H1 (cell line): ENCODE data around the gene LRRC32. TPM values are rescaled to one million over a fixed set of nuclear protein-coding genes. Genes with fewer than 3 reads are reported as not detected.

Experiments used
- CTBP2 ChIP-seq: IDR thresholded peaks from 2 replicates; pipeline ENCODE4 v1.7.0; 2011; ENCODE audit warnings: borderline replicate concordance, mild to moderate bottlenecking, moderate library complexity, mixed read lengths, low read length; ENCODE audit not compliant: insufficient read depth, insufficient read length
- E2F6 ChIP-seq: IDR thresholded peaks from 2 replicates; pipeline ENCODE4 v1.6.1; 2012; ENCODE audit warnings: inconsistent platforms
- GABPA ChIP-seq: IDR thresholded peaks from 2 replicates; pipeline ENCODE4 v1.6.1; 2011; ENCODE audit warnings: mild to moderate bottlenecking, low read length, moderate library complexity, borderline replicate concordance; ENCODE audit not compliant: insufficient read depth
- MAFK ChIP-seq: IDR thresholded peaks from 2 replicates; pipeline ENCODE4 v1.6.1; 2012; ENCODE audit warnings: low read depth, mild to moderate bottlenecking, improper control_type of control experiment, low read length
- POU5F1 ChIP-seq: IDR thresholded peaks from 2 replicates; pipeline ENCODE4 v1.6.1; 2011; ENCODE audit warnings: low read depth, mild to moderate bottlenecking, low read length, moderate library complexity
- USF2 ChIP-seq: IDR thresholded peaks from 2 replicates; pipeline ENCODE4 v1.6.1; 2011; ENCODE audit warnings: low read length, improper control_type of control experiment
- polyA plus RNA-seq, 7 experiments: library from polyadenylated mRNA; depleted of rRNA in 3 of 7; stranded (reverse) in 5 of 7; unstranded in 2 of 7; fragments of >200 nt in 5 of 7; fragments of 200-250 nt in 2 of 7; gene quantifications; 1 replicate in 5 of 7; 2 replicates in 1 of 7; 4 replicates in 1 of 7; pipeline versions ENCODE4 v1.2.1 to v1.2.3, GENCODE V29; 2011 to 2013; ENCODE audit warnings: missing spikeins in 2 of 7, mixed read lengths in 2 of 7
- total RNA-seq: library from RNA; stranded (reverse); fragmentation: NEBNext Ultra II Directional; extraction: Animal tissue kit (Norgen Biotek cat#: 25700); gene quantifications from 2 replicates; pipeline ENCODE4 v1.2.1, GENCODE V29; 2021
- TF ChIP-seq, protein P1 (sequence below): fragments of 300-600 bp; sonication (generic); IDR thresholded peaks from 2 replicates; pipeline ENCODE4 v1.7.1; 2012; ENCODE audit warnings: low read length, moderate library complexity, mild to moderate bottlenecking, inconsistent platforms; ENCODE audit not compliant: insufficient replicate concordance

The LRRC32 gene
- total and polyA plus RNA-seq, 2 of the 8 experiments (the other 6 are each of a cell fraction or from before 2014, with no cell fraction given) = 0.99 to 1.9 TPM

DNA sequence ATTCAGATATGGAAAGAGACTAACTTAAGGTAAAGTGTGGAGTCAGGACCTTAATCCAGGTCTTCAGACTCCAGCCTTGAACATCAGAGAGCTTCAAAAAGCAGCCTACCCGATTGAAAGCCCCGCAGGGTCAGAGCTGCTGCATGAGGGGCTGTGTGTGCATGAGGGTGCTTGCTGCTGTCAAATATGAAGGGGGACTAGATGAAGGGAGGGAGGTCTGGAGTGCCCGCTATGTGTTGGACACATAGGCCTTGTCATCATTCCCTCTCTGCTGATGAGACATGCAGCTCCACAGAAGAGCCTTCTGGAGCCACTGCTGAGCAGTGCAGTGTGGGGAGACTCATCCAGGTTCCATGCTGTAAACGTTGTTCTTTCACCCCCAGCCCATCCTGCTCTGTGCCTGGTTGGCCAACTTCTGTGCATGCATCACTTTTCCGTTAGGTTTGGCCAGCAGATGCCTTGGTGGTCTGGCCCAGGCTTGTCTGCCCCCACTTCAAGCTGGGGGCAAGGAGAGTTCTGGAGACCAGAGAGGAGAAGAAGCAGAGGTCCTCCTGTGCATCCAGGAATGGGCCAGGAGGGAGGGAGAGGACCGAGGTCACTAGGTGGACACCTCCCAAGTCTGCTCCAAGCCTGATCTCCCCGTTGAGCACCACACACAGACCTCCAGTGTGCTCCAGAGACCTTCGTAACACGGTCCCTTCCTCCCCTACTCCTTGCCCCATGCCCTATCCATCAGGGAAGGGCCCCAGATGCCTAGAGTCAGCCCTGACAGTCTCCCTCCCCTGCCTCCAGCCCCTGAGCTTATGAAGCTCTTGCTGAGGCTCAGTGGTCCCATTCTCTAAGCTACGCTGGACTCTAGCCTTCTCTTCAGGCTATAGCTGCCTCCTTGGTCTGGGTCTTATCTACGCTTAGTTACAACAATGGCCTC lies 32.0 kb downstream of the LRRC32 start (continued):
- TF ChIP-seq, protein P1, sequence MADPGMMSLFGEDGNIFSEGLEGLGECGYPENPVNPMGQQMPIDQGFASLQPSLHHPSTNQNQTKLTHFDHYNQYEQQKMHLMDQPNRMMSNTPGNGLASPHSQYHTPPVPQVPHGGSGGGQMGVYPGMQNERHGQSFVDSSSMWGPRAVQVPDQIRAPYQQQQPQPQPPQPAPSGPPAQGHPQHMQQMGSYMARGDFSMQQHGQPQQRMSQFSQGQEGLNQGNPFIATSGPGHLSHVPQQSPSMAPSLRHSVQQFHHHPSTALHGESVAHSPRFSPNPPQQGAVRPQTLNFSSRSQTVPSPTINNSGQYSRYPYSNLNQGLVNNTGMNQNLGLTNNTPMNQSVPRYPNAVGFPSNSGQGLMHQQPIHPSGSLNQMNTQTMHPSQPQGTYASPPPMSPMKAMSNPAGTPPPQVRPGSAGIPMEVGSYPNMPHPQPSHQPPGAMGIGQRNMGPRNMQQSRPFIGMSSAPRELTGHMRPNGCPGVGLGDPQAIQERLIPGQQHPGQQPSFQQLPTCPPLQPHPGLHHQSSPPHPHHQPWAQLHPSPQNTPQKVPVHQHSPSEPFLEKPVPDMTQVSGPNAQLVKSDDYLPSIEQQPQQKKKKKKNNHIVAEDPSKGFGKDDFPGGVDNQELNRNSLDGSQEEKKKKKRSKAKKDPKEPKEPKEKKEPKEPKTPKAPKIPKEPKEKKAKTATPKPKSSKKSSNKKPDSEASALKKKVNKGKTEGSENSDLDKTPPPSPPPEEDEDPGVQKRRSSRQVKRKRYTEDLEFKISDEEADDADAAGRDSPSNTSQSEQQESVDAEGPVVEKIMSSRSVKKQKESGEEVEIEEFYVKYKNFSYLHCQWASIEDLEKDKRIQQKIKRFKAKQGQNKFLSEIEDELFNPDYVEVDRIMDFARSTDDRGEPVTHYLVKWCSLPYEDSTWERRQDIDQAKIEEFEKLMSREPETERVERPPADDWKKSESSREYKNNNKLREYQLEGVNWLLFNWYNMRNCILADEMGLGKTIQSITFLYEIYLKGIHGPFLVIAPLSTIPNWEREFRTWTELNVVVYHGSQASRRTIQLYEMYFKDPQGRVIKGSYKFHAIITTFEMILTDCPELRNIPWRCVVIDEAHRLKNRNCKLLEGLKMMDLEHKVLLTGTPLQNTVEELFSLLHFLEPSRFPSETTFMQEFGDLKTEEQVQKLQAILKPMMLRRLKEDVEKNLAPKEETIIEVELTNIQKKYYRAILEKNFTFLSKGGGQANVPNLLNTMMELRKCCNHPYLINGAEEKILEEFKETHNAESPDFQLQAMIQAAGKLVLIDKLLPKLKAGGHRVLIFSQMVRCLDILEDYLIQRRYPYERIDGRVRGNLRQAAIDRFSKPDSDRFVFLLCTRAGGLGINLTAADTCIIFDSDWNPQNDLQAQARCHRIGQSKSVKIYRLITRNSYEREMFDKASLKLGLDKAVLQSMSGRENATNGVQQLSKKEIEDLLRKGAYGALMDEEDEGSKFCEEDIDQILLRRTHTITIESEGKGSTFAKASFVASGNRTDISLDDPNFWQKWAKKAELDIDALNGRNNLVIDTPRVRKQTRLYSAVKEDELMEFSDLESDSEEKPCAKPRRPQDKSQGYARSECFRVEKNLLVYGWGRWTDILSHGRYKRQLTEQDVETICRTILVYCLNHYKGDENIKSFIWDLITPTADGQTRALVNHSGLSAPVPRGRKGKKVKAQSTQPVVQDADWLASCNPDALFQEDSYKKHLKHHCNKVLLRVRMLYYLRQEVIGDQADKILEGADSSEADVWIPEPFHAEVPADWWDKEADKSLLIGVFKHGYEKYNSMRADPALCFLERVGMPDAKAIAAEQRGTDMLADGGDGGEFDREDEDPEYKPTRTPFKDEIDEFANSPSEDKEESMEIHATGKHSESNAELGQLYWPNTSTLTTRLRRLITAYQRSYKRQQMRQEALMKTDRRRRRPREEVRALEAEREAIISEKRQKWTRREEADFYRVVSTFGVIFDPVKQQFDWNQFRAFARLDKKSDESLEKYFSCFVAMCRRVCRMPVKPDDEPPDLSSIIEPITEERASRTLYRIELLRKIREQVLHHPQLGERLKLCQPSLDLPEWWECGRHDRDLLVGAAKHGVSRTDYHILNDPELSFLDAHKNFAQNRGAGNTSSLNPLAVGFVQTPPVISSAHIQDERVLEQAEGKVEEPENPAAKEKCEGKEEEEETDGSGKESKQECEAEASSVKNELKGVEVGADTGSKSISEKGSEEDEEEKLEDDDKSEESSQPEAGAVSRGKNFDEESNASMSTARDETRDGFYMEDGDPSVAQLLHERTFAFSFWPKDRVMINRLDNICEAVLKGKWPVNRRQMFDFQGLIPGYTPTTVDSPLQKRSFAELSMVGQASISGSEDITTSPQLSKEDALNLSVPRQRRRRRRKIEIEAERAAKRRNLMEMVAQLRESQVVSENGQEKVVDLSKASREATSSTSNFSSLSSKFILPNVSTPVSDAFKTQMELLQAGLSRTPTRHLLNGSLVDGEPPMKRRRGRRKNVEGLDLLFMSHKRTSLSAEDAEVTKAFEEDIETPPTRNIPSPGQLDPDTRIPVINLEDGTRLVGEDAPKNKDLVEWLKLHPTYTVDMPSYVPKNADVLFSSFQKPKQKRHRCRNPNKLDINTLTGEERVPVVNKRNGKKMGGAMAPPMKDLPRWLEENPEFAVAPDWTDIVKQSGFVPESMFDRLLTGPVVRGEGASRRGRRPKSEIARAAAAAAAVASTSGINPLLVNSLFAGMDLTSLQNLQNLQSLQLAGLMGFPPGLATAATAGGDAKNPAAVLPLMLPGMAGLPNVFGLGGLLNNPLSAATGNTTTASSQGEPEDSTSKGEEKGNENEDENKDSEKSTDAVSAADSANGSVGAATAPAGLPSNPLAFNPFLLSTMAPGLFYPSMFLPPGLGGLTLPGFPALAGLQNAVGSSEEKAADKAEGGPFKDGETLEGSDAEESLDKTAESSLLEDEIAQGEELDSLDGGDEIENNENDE = no peak
- TF ChIP-seq CTBP2 (no peak), POU5F1 (no peak), USF2 (no peak), MAFK (no peak), GABPA (no peak), E2F6 (no peak)
